Osteocyte (in vitro differentiated cells): Measurements from ENCODE around the gene CHKA. TPM values are rescaled to one million over a fixed set of nuclear protein-coding genes. Genes with fewer than 3 reads are reported as not detected.

ENCODE experiments used
- DNase-seq: peaks from one replicate; pipeline ENCODE4 v3.0.0; 2021; ENCODE audit warnings: mixed read lengths; ENCODE audit not compliant: unreplicated experiment; ENCODE audit errors: extremely low spot score
- H3K27ac Mint-ChIP-seq: one replicate; pipeline ENCODE4 v1.8.0; 2021; ENCODE audit warnings: mild to moderate bottlenecking, mixed read lengths; ENCODE audit not compliant: unreplicated experiment
- H3K27me3 Mint-ChIP-seq: one replicate; pipeline ENCODE4 v1.8.0; 2021; ENCODE audit warnings: mixed read lengths; ENCODE audit not compliant: unreplicated experiment
- H3K36me3 Mint-ChIP-seq: one replicate; pipeline ENCODE4 v1.8.0; 2021; ENCODE audit warnings: mixed read lengths; ENCODE audit not compliant: unreplicated experiment
- H3K4me1 Mint-ChIP-seq: one replicate; pipeline ENCODE4 v1.8.0; 2021; ENCODE audit warnings: mixed read lengths; ENCODE audit not compliant: unreplicated experiment
- H3K4me3 Mint-ChIP-seq: one replicate; pipeline ENCODE4 v1.8.0; 2021; ENCODE audit warnings: mild to moderate bottlenecking, moderate library complexity, mixed read lengths; ENCODE audit not compliant: unreplicated experiment
- H3K9me3 Mint-ChIP-seq: one replicate; pipeline ENCODE4 v1.8.0; 2021; ENCODE audit warnings: mixed read lengths; ENCODE audit not compliant: unreplicated experiment
- CTCF ChIP-seq: fragments of 200-600 bp; sonication (generic); IDR thresholded peaks from 2 replicates; pipeline ENCODE4 v1.5.0; 2021; ENCODE audit warnings: antibody characterized with exemption, mild to moderate bottlenecking, moderate library complexity
- total RNA-seq: library from RNA; stranded (reverse); gene quantifications from 2 replicates; pipeline ENCODE4 v1.2.1, GENCODE V29; 2021

CHKA gene
- total RNA-seq, 1 donor from 2014 or later = 38.0 TPM

GRCh38 chr11:68009391-68010089 is 111.6 kb downstream of the CHKA start:
- Mint-ChIP-seq H3K9me3 (no peaks in the 10 kb centered on the region), H3K4me3 (no peak overlapping the region), H3K4me1 (peaks cover 67% of the 10 kb centered on the region), H3K27ac (peak overlapping the region; percentile 97), H3K36me3 (no peaks in the 10 kb centered on the region), H3K27me3 (no peaks in the 10 kb centered on the region)
- TF ChIP-seq CTCF = peak; percentile 54
- no peak for DNase-seq

GRCh38 chr11:68008381-68009337 is 112.5 kb downstream of the CHKA start:
- peaks cover 61% of the 10 kb centered on the region for H3K4me1 Mint-ChIP-seq

GRCh38 chr11:68007498-68008380 is 113.4 kb downstream of the CHKA start:
- H3K9me3 Mint-ChIP-seq = no peaks in the 10 kb centered on the region
- DNase-seq = no peak
- no peak overlapping the region for H3K27ac Mint-ChIP-seq
- TF ChIP-seq CTCF = no peak
- no peaks in the 10 kb centered on the region for H3K36me3 Mint-ChIP-seq
- no peaks in the 10 kb centered on the region for H3K27me3 Mint-ChIP-seq
- H3K4me1 Mint-ChIP-seq = peaks cover 56% of the 10 kb centered on the region
- no peak overlapping the region for H3K4me3 Mint-ChIP-seq

More at GRCh38 chr11:68008381-68009337, 112.5 kb downstream of the CHKA start:
- Mint-ChIP-seq H3K27me3 (no peaks in the 10 kb centered on the region), H3K9me3 (no peaks in the 10 kb centered on the region), H3K27ac (peak overlapping the region; percentile 9), H3K4me3 (no peak overlapping the region), H3K36me3 (no peaks in the 10 kb centered on the region)
- DNase-seq = no peak
- no peak for TF ChIP-seq CTCF

GRCh38 chr11:68006606-68007166 is 114.5 kb downstream of the CHKA start:
- no peaks in the 10 kb centered on the region for H3K9me3 Mint-ChIP-seq
- no peaks in the 10 kb centered on the region for H3K36me3 Mint-ChIP-seq
- no peak for TF ChIP-seq CTCF
- no peak overlapping the region for H3K27ac Mint-ChIP-seq
- H3K4me1 Mint-ChIP-seq = peaks cover 50% of the 10 kb centered on the region
- no peak for DNase-seq
- no peak overlapping the region for H3K4me3 Mint-ChIP-seq
- H3K27me3 Mint-ChIP-seq = no peaks in the 10 kb centered on the region
